ENCODE data around the gene AGBL4.

AGBL4 gene

GRCh38 chr1:48760857-48761256 is 1262.9 kb downstream of the AGBL4 start:
- no peak for DNase-seq (ENCODE audit: low spot score)
- TF ChIP-seq CTCF (IDR thresholded peaks at IDR 0.05; ENCODE audit: extremely low read depth, missing control alignments): no peak

GRCh38 chr1:48758976-48759375 is 1264.8 kb downstream of the AGBL4 start:
- no peak for TF ChIP-seq CTCF (IDR thresholded peaks at IDR 0.05; ENCODE audit: extremely low read depth, missing control alignments)
- no peak for DNase-seq (ENCODE audit: low spot score)

GRCh38 chr1:48757363-48757762 is 1266.4 kb downstream of the AGBL4 start:
- TF ChIP-seq CTCF (IDR thresholded peaks at IDR 0.05; ENCODE audit: extremely low read depth, missing control alignments): no peak
- no peak for DNase-seq (ENCODE audit: low spot score)

GRCh38 chr1:48756683-48757316 is 1267.0 kb downstream of the AGBL4 start:
- no peak for TF ChIP-seq CTCF (IDR thresholded peaks at IDR 0.05; ENCODE audit: extremely low read depth, missing control alignments)
- no peak for DNase-seq (ENCODE audit: low spot score)

- no peak for DNase-seq (ENCODE audit: low spot score)
- TF ChIP-seq CTCF (IDR thresholded peaks at IDR 0.05; ENCODE audit: extremely low read depth, missing control alignments): no peak
Observed at GRCh38 chr1:48753293-48753692, 1270.5 kb downstream of the AGBL4 start.

- no peak for DNase-seq (ENCODE audit: low spot score)
- TF ChIP-seq CTCF (IDR thresholded peaks at IDR 0.05; ENCODE audit: extremely low read depth, missing control alignments): no peak
Observed at GRCh38 chr1:48750109-48750508, 1273.6 kb downstream of the AGBL4 start.

GRCh38 chr1:48749068-48749467 is 1274.7 kb downstream of the AGBL4 start:
- no peak for TF ChIP-seq CTCF (IDR thresholded peaks at IDR 0.05; ENCODE audit: extremely low read depth, missing control alignments)
- DNase-seq (ENCODE audit: low spot score): no peak

Data from GM20000 (cell line).